Upper lobe of left lung (tissue), 6 donors: ENCODE measurements around the gene PARVA. TPM values are rescaled to one million over a fixed set of nuclear protein-coding genes. Genes with fewer than 3 reads are reported as not detected.

Experiments used
- ATAC-seq, 2 donors: fragments of 200-7000 bp; cut with Tn5 transposase; one replicate each; pipeline ENCODE4 v1.9.1; 2022; ENCODE audit warnings: mild to moderate bottlenecking in 2 of 2, moderate library complexity in 2 of 2; ENCODE audit not compliant: low FRiP score in 2 of 2
- DNase-seq, 2 donors: peaks; one replicate each; pipeline ENCODE4 v3.0.0-alpha.2; 2019 to 2020
- H3K27ac ChIP-seq, 4 donors: fragments of 200-600 bp; sonication (generic); one replicate each; pipeline ENCODE4 v1.5.1; 2016 to 2019
- H3K27me3 ChIP-seq, 4 donors: fragments of 200-600 bp; sonication (generic); one replicate each; pipeline ENCODE4 v1.5.1; 2017 to 2019
- H3K36me3 ChIP-seq, 4 donors: fragments of 200-600 bp; sonication (generic); one replicate each; pipeline ENCODE4 v1.5.1; 2016 to 2019
- H3K4me1 ChIP-seq, 4 donors: fragments of 200-600 bp; sonication (generic); one replicate each; pipeline ENCODE4 v1.5.1; 2018 to 2019
- H3K4me3 ChIP-seq, 4 donors: fragments of 200-600 bp; sonication (generic); one replicate each; pipeline ENCODE4 v1.5.1; 2017 to 2019; ENCODE audit warnings: mild to moderate bottlenecking in 2 of 4, moderate library complexity in 1 of 4
- H3K9me3 ChIP-seq, 4 donors: fragments of 200-600 bp; sonication (generic); one replicate each; pipeline ENCODE4 v1.5.1; 2018 to 2019
- EP300 ChIP-seq, 4 donors: sonication (generic); formaldehyde crosslinking; IDR thresholded peaks; one replicate each; pipeline ENCODE4 v1.5.1; 2017; ENCODE audit warnings: antibody characterized with exemption in 4 of 4, control low read depth in 2 of 4
- POLR2A ChIP-seq, 4 donors: fragments of 450-650 bp; IDR thresholded peaks; one replicate each; pipeline ENCODE4 v1.5.1; 2016 to 2017; ENCODE audit warnings: antibody characterized with exemption in 4 of 4, mild to moderate bottlenecking in 2 of 4
- POLR2AphosphoS5 ChIP-seq, 2 donors: sonication (generic); formaldehyde crosslinking; IDR thresholded peaks; one replicate each; pipeline ENCODE4 v1.5.1; 2017; ENCODE audit warnings: antibody characterized with exemption in 2 of 2
- WGBS, 2 donors: methylation state at CpG; one replicate each; pipeline ENCODE4 v1.1.5; 2017 to 2018; 5-methylcytosine and 5-hydroxymethylcytosine counted together
- total RNA-seq, 6 donors: library from RNA; depleted of rRNA in 4 of 6; stranded (reverse); fragments of >200 nt in 4 of 6; gene quantifications; one replicate each; pipeline versions ENCODE4 v1.1.0 to v1.2.1, GENCODE V29; 2016 to 2021
- TF ChIP-seq, protein P1 (sequence below), 6 experiments: fragments of 450-650 bp in 4 of 6; fragments of 200-600 bp in 2 of 6; sonication (generic) in 2 of 6; IDR thresholded peaks; one replicate each; pipeline ENCODE4 v1.5.1; 2016 to 2019; ENCODE audit warnings: antibody characterized with exemption in 6 of 6
- donor health status: DM: no; HTN: no; CAD: no; lungs with moderate emphysema.
- donor health status: DM: no; HTN: yes; CAD: no; lungs with severe emphysema.

PARVA gene
- total RNA-seq, 6 donors from 2014 or later: 36.7 to 73.5 (median 58.0) TPM

DNA sequence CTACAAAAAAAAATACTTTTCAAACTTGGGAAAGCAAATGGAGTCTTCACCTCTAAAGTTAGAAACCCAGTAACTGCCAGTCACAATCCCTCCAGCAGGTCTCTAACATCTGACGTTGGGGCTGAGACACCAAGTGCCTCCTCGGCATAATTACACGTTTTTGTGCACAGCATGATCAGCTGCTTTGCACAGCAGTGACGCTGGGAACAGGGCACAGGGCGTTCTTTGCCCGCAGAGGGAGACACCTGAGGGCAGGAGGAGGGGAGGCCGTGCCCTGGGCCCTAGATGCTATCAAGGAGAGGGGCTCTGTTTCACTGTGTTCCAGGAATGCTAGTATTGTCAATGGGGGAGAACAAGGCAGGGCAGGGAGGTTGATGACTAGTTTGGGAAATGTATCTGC lies 120.1 kb downstream of the PARVA start:
- no peak overlapping the region for H3K4me3 ChIP-seq
- DNase-seq: no peak
- 86 to 93% methylated on average over 7 of the region's 7 CpGs for WGBS, 2 donors
- no peaks in the 10 kb centered on the region for H3K9me3 ChIP-seq
- H3K36me3 ChIP-seq: peaks cover 3 to 28% (median 9%) of the 10 kb centered on the region in 4 donors
- TF ChIP-seq, protein P1, sequence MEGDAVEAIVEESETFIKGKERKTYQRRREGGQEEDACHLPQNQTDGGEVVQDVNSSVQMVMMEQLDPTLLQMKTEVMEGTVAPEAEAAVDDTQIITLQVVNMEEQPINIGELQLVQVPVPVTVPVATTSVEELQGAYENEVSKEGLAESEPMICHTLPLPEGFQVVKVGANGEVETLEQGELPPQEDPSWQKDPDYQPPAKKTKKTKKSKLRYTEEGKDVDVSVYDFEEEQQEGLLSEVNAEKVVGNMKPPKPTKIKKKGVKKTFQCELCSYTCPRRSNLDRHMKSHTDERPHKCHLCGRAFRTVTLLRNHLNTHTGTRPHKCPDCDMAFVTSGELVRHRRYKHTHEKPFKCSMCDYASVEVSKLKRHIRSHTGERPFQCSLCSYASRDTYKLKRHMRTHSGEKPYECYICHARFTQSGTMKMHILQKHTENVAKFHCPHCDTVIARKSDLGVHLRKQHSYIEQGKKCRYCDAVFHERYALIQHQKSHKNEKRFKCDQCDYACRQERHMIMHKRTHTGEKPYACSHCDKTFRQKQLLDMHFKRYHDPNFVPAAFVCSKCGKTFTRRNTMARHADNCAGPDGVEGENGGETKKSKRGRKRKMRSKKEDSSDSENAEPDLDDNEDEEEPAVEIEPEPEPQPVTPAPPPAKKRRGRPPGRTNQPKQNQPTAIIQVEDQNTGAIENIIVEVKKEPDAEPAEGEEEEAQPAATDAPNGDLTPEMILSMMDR (IDR thresholded peaks at IDR 0.05): no peak
- TF ChIP-seq EP300 (IDR thresholded peaks at IDR 0.05): no peak
- TF ChIP-seq POLR2AphosphoS5 (IDR thresholded peaks at IDR 0.05): no peak
- no peak for TF ChIP-seq POLR2A (IDR thresholded peaks at IDR 0.05)
- no peak overlapping the region for H3K27ac ChIP-seq
- no peak for ATAC-seq
- no peaks in the 10 kb centered on the region for H3K4me1 ChIP-seq
- no peaks in the 10 kb centered on the region for H3K27me3 ChIP-seq

DNA sequence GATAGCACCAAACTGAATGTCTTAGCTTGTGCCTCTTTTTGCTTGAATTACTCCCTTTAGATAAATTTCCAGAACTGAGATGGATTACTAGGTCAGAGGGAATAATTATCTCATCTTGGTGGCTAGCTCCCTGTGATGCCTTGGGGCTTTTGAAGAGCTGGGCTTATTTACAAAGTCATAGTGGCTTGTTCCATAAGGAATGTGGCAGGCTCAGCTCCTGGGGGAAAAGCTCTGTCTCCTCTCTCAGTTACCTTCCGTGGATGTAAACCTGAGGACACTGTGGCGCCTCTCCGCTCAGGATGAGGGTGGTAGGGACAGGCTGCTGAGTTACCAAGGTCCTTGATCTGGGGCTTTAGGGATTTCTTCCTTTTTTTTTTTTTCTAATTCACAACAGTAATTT lies 121.7 kb downstream of the PARVA start:
- DNase-seq: no peak
- H3K27ac ChIP-seq: no peak overlapping the region
- TF ChIP-seq, protein P1 (IDR thresholded peaks at IDR 0.05): no peak
- no peak for TF ChIP-seq POLR2AphosphoS5 (IDR thresholded peaks at IDR 0.05)
- TF ChIP-seq EP300 (IDR thresholded peaks at IDR 0.05): no peak
- TF ChIP-seq POLR2A (IDR thresholded peaks at IDR 0.05): no peak
- ATAC-seq: no peak
- H3K27me3 ChIP-seq: no peaks in the 10 kb centered on the region
- peaks cover 3 to 28% (median 9%) of the 10 kb centered on the region in 4 donors for H3K36me3 ChIP-seq
- H3K4me1 ChIP-seq: no peaks in the 10 kb centered on the region
- H3K9me3 ChIP-seq: no peaks in the 10 kb centered on the region
- 94 to 96% methylated on average over 3 of the region's 3 CpGs for WGBS, 2 donors
- H3K4me3 ChIP-seq: no peak overlapping the region

DNA sequence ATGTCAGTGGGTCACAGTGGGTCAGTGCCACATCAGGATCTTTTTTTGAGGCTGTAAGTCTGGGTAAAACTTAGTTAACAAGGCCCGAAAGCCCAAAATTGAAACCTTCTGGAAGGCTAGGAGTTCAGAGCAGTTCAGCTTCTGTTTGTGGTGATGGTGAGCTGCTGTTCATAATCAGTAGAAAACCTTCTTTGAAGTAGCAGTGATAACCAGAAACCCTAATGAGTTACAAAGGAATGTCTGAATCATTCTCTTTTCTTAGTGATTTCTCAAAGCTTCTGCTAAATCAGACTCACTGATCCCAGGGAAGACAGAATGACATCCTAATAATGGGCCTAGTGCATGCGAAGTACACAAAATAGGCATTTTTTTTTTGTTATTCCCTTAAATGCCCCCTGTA lies 124.7 kb downstream of the PARVA start:
- Histone ChIP-seq H3K27me3 (no peaks in the 10 kb centered on the region), H3K4me1 (no peaks in the 10 kb centered on the region), H3K36me3 (peaks cover 0 to 33% (median 12%) of the 10 kb centered on the region in 4 donors), H3K4me3 (no peak overlapping the region), H3K27ac (no peak overlapping the region), H3K9me3 (no peaks in the 10 kb centered on the region)
- TF ChIP-seq POLR2A (IDR thresholded peaks at IDR 0.05) (no peak), EP300 (IDR thresholded peaks at IDR 0.05) (no peak), POLR2AphosphoS5 (IDR thresholded peaks at IDR 0.05) (no peak)
- TF ChIP-seq, protein P1 (IDR thresholded peaks at IDR 0.05): no peak
- no peak for ATAC-seq
- no peak for DNase-seq
- 90 to 100% methylated on average over 2 of the region's 2 CpGs for WGBS, 2 donors

DNA sequence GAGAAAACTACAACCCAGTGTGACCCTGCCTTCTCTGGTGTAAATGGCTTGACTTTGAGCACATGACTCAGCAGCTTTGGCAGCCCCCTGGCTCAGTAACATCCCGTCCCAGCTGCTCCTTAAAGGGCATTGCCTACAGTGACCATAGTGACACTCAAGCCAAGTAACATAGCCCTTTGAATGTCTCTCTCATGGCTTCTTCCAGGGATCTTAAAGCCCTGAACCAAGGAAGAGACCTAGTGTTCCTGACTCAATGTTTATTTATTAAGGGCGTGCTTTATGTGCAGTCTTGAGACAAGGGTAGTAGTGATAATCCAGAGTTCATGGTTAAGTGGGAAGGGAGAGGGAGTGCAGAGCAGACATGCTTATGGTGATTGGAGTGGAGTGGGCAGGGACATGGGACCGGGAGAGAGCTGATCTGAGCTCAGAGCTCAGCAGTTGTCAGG lies 125.7 kb downstream of the PARVA start:
- H3K4me3 ChIP-seq: no peak overlapping the region
- peaks cover 0 to 28% (median 7%) of the 10 kb centered on the region in 4 donors for H3K36me3 ChIP-seq
- DNase-seq: no peak
- H3K9me3 ChIP-seq: no peaks in the 10 kb centered on the region
- WGBS, 2 donors: 81 to 88% methylated on average over 3 of the region's 3 CpGs
- ATAC-seq: no peak
- H3K27me3 ChIP-seq: no peaks in the 10 kb centered on the region
- no peak overlapping the region for H3K27ac ChIP-seq
- H3K4me1 ChIP-seq: no peaks in the 10 kb centered on the region
- TF ChIP-seq EP300 (IDR thresholded peaks at IDR 0.05) (no peak), POLR2A (IDR thresholded peaks at IDR 0.05) (no peak), POLR2AphosphoS5 (IDR thresholded peaks at IDR 0.05) (no peak)
- TF ChIP-seq, protein P1 (IDR thresholded peaks at IDR 0.05): no peak

DNA sequence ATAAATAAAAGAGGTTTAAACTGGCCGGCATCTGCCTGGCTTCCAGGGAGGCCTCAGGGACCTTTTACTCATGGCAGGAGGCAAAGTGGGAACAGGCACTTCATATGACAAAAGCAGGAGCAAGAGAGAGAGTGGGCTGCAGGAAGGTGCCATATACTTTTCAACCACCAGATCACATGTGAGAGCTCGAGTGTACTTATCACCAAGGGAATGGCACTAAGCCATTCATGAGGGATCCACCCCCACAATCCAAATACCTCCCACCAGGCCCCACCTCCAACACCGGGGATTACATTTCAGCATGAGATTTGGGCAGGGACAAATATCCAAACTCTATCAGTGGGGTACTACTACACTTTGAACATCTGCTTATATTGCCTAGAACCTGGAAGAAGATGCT lies 126.5 kb downstream of the PARVA start:
- no peak overlapping the region for H3K4me3 ChIP-seq
- H3K27me3 ChIP-seq: no peaks in the 10 kb centered on the region
- WGBS, 2 donors: 46 to 53% methylated on average over 3 of the region's 3 CpGs
- DNase-seq (no peak), ATAC-seq (no peak)
- H3K4me1 ChIP-seq: no peaks in the 10 kb centered on the region
- peaks cover 0 to 24% (median 7%) of the 10 kb centered on the region in 4 donors for H3K36me3 ChIP-seq
- H3K9me3 ChIP-seq: no peaks in the 10 kb centered on the region
- H3K27ac ChIP-seq: no peak overlapping the region
- TF ChIP-seq EP300 (IDR thresholded peaks at IDR 0.05) (no peak), POLR2A (IDR thresholded peaks at IDR 0.05) (no peak), POLR2AphosphoS5 (IDR thresholded peaks at IDR 0.05) (no peak)
- TF ChIP-seq, protein P1 (IDR thresholded peaks at IDR 0.05): no peak
